Endothelial cell of umbilical vein (primary cell): Measurements from ENCODE around the gene EIF2S1. TPM values are rescaled to one million over a fixed set of nuclear protein-coding genes. Genes with fewer than 3 reads are reported as not detected.

Source experiments
- BruUV-seq: library from RNA; stranded (reverse); fragments of 400-500 nt; replicated peaks from 2 replicates; lab custom pipeline; 2021; lab: Mats Ljungman, UMichigan
- CTCF ChIA-PET: fragments of 300-600, 350-600 bp; sonication (Branson Sonifier 250); formaldehyde crosslinking; loops from one replicate; lab custom pipeline; 2021; ENCODE audit warnings: antibody characterized with exemption, inconsistent platforms; lab: Charles Lee
- POLR2A ChIA-PET: fragments of 300-600, 350-600 bp; sonication (Branson Sonifier 250); formaldehyde crosslinking; loops from one replicate; lab custom pipeline; 2021; ENCODE audit warnings: antibody characterized with exemption, inconsistent platforms; lab: Charles Lee
- DNase-seq: peaks from one replicate; pipeline ENCODE4 v3.0.0-alpha.2; 2011; ENCODE audit warnings: low read depth, low spot score
- FAIRE-seq: peaks from 2 replicates; lab custom pipeline; 2011; peaks lifted over from hg19 to GRCh38; lab: Jason Lieb, UNC
- H2AFZ ChIP-seq: 2 replicates; pipeline ENCODE4 v1.6.0; 2012; ENCODE audit warnings: low read depth, low read length, control low read depth, inconsistent platforms
- H3K27ac ChIP-seq: 2 replicates; pipeline ENCODE4 v1.5.1; 2011; ENCODE audit warnings: low read depth, mild to moderate bottlenecking, control low read depth, low read length, moderate library complexity; ENCODE audit not compliant: insufficient read depth
- H3K27me3 ChIP-seq, 2 experiments: 2 replicates each; pipeline versions ENCODE4 v1.6.0 to v1.6.1; 2011; ENCODE audit warnings: low read length in 2 of 2, mixed read lengths in 1 of 2; ENCODE audit not compliant: control insufficient read depth in 2 of 2, insufficient read depth in 2 of 2
- H3K36me3 ChIP-seq, 2 experiments: 2 replicates in 1 of 2; 3 replicates in 1 of 2; pipeline ENCODE4 v1.5.1; 2011; ENCODE audit warnings: low read length in 2 of 2, mild to moderate bottlenecking in 1 of 2, moderate library complexity in 1 of 2; ENCODE audit not compliant: control insufficient read depth in 2 of 2, insufficient read depth in 2 of 2; ENCODE audit errors: extremely low read depth in 1 of 2
- H3K4me1 ChIP-seq: 3 replicates; pipeline ENCODE4 v1.5.1; 2011; ENCODE audit warnings: mild to moderate bottlenecking, low read length; ENCODE audit not compliant: control insufficient read depth, insufficient read depth; ENCODE audit errors: extremely low read depth
- H3K4me2 ChIP-seq: 2 replicates; pipeline ENCODE4 v1.6.1; 2011; ENCODE audit warnings: low read length, control low read depth, mixed read lengths; ENCODE audit not compliant: insufficient read depth
- H3K4me3 ChIP-seq, 3 experiments: fragments of 200-600 bp in 1 of 3; sonication (generic), shearing (Covaris generic) in 1 of 3; replicated peaks in 1 of 3; 2 replicates each; pipeline ENCODE4 v1.5.1; 2011 to 2016; ENCODE audit warnings: control low read depth in 3 of 3, low read length in 3 of 3, mild to moderate bottlenecking in 2 of 3, inconsistent platforms in 1 of 3, low read depth in 1 of 3, moderate library complexity in 1 of 3; ENCODE audit not compliant: insufficient read depth in 1 of 3
- H3K79me2 ChIP-seq: 2 replicates; pipeline ENCODE4 v1.6.0; 2012; ENCODE audit warnings: low read length, inconsistent platforms; ENCODE audit not compliant: control insufficient read depth, insufficient read depth
- H3K9ac ChIP-seq: replicated peaks from 2 replicates; pipeline ENCODE3; 2011; ENCODE audit warnings: low read length, control low read depth; ENCODE audit not compliant: insufficient read depth; ENCODE audit errors: extremely low read depth
- H3K9me1 ChIP-seq: replicated peaks from 3 replicates; pipeline ENCODE4 v1.6.0; 2011; ENCODE audit warnings: mild to moderate bottlenecking, low read length; ENCODE audit not compliant: control insufficient read depth, insufficient read depth; ENCODE audit errors: extremely low read depth
- H3K9me3 ChIP-seq: replicated peaks from 2 replicates; pipeline ENCODE4 v1.5.1; 2012; ENCODE audit warnings: low read length, inconsistent platforms; ENCODE audit not compliant: control insufficient read depth, insufficient read depth
- H4K20me1 ChIP-seq: replicated peaks from 2 replicates; pipeline ENCODE3; 2011; ENCODE audit warnings: mild to moderate bottlenecking, low read length; ENCODE audit not compliant: control insufficient read depth, insufficient read depth; ENCODE audit errors: extremely low read depth
- EZH2 ChIP-seq: IDR thresholded peaks from 2 replicates; pipeline ENCODE4 v1.6.1; 2012; ENCODE audit warnings: borderline replicate concordance, low read depth, mild to moderate bottlenecking, moderate library complexity, low read length, inconsistent platforms; ENCODE audit not compliant: severe bottlenecking
- FOS ChIP-seq: IDR thresholded peaks from 2 replicates; pipeline ENCODE4 v1.6.1; 2011; ENCODE audit warnings: mild to moderate bottlenecking, low read length, moderate library complexity, borderline replicate concordance; ENCODE audit not compliant: insufficient read depth
- GATA2 ChIP-seq: IDR thresholded peaks from 2 replicates; pipeline ENCODE4 v1.7.0; 2011; ENCODE audit warnings: low read depth, mild to moderate bottlenecking, moderate library complexity, mixed read lengths, low read length; ENCODE audit not compliant: insufficient read length, insufficient read depth
- JUN ChIP-seq: IDR thresholded peaks from 2 replicates; pipeline ENCODE4 v1.6.1; 2011; ENCODE audit warnings: borderline replicate concordance, low read depth; ENCODE audit not compliant: insufficient read length, insufficient read depth
- MYC ChIP-seq: IDR thresholded peaks from one replicate; pipeline ENCODE4 v1.6.1; 2011; ENCODE audit warnings: mild to moderate bottlenecking, low read depth, low read length
- POLR2A ChIP-seq: IDR thresholded peaks from 2 replicates; pipeline ENCODE4 v1.6.1; 2012; ENCODE audit warnings: low read depth, mild to moderate bottlenecking, control low read depth, low read length
- POLR2AphosphoS5 ChIP-seq: IDR thresholded peaks from 2 replicates; pipeline ENCODE4 v1.6.1; 2012; ENCODE audit warnings: low read depth, mild to moderate bottlenecking, control low read depth, low read length, moderate library complexity; ENCODE audit not compliant: insufficient read depth
- dilution Hi-C: fragments of 300-500 bp; cut with MboI; formaldehyde crosslinking; loops from one replicate; pipeline ENCODE4 v1.15.0; 2019; ENCODE audit warnings: low sequenced_read_pairs; ENCODE audit not compliant: extremely low pct_ligation_motif_present
- intact Hi-C: fragments of 100-400 bp; cut with micrococcal nuclease; formaldehyde crosslinking; loops from one replicate; pipeline ENCODE4 v1.10.0; 2022
- polyA plus RNA-seq, 4 experiments: library from polyadenylated mRNA; depleted of rRNA in 3 of 4; stranded (reverse) in 3 of 4; unstranded in 1 of 4; fragments of >200 nt; gene quantifications; 2 replicates each; pipeline versions ENCODE4 v1.2.1 to v1.2.3, GENCODE V29; 2011 to 2012; ENCODE audit warnings: missing spikeins in 1 of 4
- total RNA-seq: library from RNA; stranded (reverse); gene quantifications from 2 replicates; pipeline ENCODE4 v1.2.3, GENCODE V29; 2021
- TF ChIP-seq, protein P1 (sequence below), 2 donors: IDR thresholded peaks; 1 replicate in 1 of 2; 2 replicates in 1 of 2; pipeline ENCODE4 v1.5.1; 2011; ENCODE audit warnings: low read length in 2 of 2, mild to moderate bottlenecking in 2 of 2, moderate library complexity in 2 of 2, control low read depth in 1 of 2, inconsistent platforms in 1 of 2, low read depth in 1 of 2; ENCODE audit not compliant: insufficient read depth in 1 of 2; ENCODE audit errors: extremely low read depth in 1 of 2
- TF ChIP-seq, protein P2 (sequence below): IDR thresholded peaks from 2 replicates; pipeline ENCODE4 v1.6.1; 2011; ENCODE audit not compliant: insufficient read depth, insufficient read length

The EIF2S1 gene
- total and polyA plus RNA-seq, 2 donors (not counting 3 experiments of a cell fraction or from before 2014, with no cell fraction given) = 36.8 to 135 TPM

DNA sequence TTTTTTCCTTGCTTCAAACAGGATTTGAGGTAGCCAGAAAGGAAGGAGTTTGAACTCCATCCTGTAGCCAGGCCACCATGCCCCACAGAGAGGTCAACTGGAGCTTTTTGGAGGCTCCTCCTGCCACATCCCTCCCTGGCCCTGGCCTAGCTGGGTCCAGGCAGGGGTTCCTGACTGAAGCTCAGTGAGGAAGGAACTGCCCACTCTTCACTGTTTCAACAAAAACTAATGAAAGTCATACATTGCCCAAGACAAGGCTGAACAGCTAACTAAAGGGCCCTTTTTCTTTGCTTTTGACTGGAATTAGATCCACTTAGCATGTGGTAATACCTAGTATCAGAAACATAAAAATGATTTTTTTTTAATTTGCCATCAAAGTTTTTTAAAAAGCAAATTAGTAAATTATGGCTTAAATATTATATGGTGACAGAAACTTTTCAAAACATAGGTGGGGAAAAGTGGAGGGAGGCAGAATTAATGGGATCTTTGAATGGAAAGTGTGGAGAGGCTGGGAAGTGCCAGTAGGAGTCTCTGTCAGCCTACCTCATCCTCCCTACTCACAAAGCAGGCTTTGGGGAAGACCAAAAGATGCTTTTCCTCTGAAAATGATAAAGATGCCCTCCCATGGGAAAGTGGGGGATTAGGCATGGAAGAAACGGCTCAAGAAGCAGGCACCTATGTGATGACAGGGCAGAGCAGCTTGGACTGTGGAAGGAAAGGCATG lies 29.8 kb downstream of the EIF2S1 start:
- Histone ChIP-seq H3K27me3 (no peaks in the 10 kb centered on the region), H3K9me1 (no peaks in the 10 kb centered on the region), H3K4me2 (no peak overlapping the region), H3K9me3 (no peaks in the 10 kb centered on the region), H3K27ac (no peak overlapping the region), H3K4me3 (no peak overlapping the region), H3K36me3 (peaks cover 0 to 6% of the 10 kb centered on the region in 2 experiments), H3K4me1 (no peaks in the 10 kb centered on the region), H3K79me2 (no peaks in the 10 kb centered on the region), H2AFZ (no peak overlapping the region), H3K9ac (no peak overlapping the region), H4K20me1 (no peaks in the 10 kb centered on the region)
- dilution Hi-C loops (no loop called here), intact Hi-C loops (no loop called here)
- FAIRE-seq = no peak
- no TSS peak for BruUV-seq
- POLR2A ChIA-PET = no interaction called here
- TF ChIP-seq POLR2A (no peak), MYC (no peak), JUN (no peak), FOS (no peak), POLR2AphosphoS5 (no peak), GATA2 (no peak), EZH2 (no peak)
- TF ChIP-seq, protein P1, sequence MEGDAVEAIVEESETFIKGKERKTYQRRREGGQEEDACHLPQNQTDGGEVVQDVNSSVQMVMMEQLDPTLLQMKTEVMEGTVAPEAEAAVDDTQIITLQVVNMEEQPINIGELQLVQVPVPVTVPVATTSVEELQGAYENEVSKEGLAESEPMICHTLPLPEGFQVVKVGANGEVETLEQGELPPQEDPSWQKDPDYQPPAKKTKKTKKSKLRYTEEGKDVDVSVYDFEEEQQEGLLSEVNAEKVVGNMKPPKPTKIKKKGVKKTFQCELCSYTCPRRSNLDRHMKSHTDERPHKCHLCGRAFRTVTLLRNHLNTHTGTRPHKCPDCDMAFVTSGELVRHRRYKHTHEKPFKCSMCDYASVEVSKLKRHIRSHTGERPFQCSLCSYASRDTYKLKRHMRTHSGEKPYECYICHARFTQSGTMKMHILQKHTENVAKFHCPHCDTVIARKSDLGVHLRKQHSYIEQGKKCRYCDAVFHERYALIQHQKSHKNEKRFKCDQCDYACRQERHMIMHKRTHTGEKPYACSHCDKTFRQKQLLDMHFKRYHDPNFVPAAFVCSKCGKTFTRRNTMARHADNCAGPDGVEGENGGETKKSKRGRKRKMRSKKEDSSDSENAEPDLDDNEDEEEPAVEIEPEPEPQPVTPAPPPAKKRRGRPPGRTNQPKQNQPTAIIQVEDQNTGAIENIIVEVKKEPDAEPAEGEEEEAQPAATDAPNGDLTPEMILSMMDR (IDR thresholded peaks at IDR 0.05; ENCODE audit: extremely low read depth in 1 of 2, insufficient read depth in 1 of 2, low read depth in 1 of 2, low read length in 2 of 2) = no peak
- TF ChIP-seq, protein P2, sequence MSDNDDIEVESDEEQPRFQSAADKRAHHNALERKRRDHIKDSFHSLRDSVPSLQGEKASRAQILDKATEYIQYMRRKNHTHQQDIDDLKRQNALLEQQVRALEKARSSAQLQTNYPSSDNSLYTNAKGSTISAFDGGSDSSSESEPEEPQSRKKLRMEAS = no peak
- DNase-seq = no peak
- CTCF ChIA-PET = interaction anchor here (1.1 to 1.7 kb wide), 3 partner anchors 29 to 314 kb away, joined by 4 to 5 read pairs (median 5); no protein-coding TSS in a partner anchor
